ENCODE measurements around the gene DIDO1.
A peak's percentile ranks its signal among the peaks of the same experiment; 100 is the strongest.

Gene DIDO1

DNA sequence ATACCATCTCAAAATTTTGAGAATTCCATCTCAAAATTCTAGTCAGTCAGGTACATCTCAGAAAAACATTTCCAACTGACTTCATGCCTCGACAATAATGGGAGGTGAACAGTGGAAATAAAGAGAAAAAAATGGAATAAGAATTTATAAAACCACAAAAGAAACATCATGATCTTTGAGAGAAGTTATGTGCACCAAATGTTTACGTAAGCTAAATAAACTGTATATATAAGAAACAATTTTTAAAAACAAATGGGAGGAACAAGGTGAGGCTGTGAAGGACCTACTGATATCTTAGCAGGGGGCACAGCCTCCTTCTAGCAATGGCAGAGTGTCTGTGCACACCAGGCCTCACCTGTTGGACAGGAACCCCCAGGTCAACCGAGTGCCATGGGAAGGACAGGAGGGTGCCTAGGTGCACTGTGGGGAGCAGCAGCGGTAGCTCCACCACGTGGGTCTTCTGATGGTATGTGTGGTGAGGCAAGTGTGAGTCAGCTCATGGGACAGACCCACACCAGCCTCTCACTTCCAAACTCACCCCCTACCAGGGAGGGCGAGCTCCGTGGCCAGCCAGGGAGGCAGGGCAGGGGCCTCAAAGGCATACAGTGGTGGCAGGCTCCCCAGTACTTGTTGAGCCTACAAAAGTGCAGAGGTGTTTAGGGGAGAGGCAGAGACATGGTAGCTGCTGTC is 23.2 kb downstream of the DIDO1 start:
- in situ Hi-C loops (cut with MboI; ENCODE audit: low sequenced_read_pairs, unreplicated experiment) = no loop called here
- no peak for DNase-seq (ENCODE audit: low spot score)
- TF ChIP-seq, protein P1, sequence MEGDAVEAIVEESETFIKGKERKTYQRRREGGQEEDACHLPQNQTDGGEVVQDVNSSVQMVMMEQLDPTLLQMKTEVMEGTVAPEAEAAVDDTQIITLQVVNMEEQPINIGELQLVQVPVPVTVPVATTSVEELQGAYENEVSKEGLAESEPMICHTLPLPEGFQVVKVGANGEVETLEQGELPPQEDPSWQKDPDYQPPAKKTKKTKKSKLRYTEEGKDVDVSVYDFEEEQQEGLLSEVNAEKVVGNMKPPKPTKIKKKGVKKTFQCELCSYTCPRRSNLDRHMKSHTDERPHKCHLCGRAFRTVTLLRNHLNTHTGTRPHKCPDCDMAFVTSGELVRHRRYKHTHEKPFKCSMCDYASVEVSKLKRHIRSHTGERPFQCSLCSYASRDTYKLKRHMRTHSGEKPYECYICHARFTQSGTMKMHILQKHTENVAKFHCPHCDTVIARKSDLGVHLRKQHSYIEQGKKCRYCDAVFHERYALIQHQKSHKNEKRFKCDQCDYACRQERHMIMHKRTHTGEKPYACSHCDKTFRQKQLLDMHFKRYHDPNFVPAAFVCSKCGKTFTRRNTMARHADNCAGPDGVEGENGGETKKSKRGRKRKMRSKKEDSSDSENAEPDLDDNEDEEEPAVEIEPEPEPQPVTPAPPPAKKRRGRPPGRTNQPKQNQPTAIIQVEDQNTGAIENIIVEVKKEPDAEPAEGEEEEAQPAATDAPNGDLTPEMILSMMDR (IDR thresholded peaks at IDR 0.05; ENCODE audit: borderline replicate concordance, control extremely low read depth, extremely low read depth, insufficient read depth, missing control alignments) = no peak

DNA sequence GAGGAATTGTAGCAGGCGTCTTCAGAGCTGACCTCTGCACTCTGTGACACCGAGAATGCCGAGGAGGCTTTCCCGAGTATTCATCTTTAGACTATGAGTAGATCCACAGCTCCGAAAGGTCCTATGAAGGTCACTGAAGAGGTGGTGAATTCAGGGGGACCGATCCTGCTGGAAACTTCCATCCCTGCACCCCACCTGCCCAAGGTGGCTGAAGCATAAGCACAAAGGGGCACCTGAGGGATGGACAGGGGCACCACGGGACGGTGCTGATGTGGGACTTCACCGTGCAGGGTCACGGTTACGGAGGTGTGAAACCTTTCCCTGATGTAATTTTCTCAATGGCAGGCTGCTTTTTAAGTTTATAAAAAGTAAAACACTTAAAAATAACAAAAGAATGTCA is 24.4 kb downstream of the DIDO1 start:
- TF ChIP-seq, protein P1 (IDR thresholded peaks at IDR 0.05; ENCODE audit: borderline replicate concordance, control extremely low read depth, extremely low read depth, insufficient read depth, missing control alignments) = no peak
- DNase-seq (ENCODE audit: low spot score) = no peak
- in situ Hi-C loops (cut with MboI; ENCODE audit: low sequenced_read_pairs, unreplicated experiment) = no loop called here

DNA sequence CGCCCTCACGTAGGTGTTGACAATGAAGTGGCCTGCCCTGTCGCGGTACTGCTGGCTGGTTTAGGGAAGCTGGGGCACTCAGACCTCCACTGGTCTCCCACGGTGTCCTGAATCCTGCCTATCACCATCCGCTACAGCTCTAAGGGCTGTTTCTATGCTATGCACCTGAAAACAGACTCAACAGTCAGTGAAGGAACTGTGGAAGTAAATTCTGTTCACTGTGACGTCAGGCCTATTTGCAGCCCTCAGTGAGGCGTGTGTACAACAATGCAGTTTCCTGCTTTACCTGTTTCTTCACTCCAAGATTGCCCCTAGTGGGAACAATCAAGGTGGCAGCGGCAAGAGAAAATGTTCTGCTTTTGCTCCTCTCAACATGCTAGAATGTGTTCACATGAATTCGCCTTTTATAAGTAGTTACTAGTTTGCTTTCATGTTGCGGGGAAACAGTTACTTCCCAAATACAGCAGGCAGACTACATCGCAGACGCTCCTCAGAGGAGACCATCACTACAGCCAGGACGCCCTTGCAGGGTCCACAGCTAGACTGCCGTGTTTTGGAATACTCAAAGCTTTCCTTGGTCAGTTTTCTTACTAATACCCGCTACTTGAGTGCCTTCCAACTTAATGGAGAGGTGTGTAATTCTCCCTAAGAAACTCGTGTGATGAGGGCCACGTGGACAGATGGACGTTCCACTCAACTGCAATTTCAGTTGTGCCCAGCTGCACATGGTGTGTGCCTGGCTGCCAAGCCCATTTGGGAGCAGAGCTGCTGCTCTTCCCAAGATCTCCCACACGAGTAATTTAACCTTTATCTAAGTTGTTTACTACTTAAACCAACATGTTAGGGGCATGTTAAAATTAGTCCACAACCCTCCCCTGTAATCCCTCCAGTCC is 25.4 kb downstream of the DIDO1 start:
- no peak for DNase-seq (ENCODE audit: low spot score)
- in situ Hi-C loops (cut with MboI; ENCODE audit: low sequenced_read_pairs, unreplicated experiment) = no loop called here
- TF ChIP-seq, protein P1 (IDR thresholded peaks at IDR 0.05; ENCODE audit: borderline replicate concordance, control extremely low read depth, extremely low read depth, insufficient read depth, missing control alignments) = no peak

DNA sequence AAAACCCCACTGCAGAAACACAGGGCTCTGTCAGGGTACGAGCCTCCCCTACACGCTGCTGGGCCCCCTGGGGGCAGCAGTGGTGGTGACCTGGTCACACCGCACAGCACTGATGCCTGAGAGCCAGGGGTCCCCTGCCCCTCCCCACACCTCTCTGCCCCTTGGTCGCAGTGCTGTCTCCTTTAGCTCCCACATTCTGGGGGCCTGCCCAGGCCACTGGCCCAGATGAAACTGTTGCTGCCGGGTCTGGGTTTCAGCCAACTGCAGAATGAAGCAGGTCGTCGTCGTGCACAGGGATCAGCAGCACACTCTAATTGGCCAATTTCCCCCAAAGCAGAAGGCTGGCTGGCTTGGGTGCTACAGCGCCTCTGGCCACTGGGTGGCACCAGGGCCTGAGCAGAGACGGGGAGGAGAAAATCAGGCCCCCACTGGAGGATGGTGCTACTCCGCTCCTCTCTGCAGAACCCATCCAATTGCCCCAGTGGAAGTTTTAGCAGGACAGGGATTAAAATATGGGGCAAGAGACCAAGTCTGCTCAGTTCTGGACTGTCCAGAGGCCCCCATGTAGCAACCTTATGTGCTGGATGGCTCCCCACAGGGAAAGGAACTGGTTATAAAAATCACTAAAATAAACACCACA is 26.1 kb downstream of the DIDO1 start:
- TF ChIP-seq, protein P1 (IDR thresholded peaks at IDR 0.05; ENCODE audit: borderline replicate concordance, control extremely low read depth, extremely low read depth, insufficient read depth, missing control alignments) = peak; percentile 95

DNA sequence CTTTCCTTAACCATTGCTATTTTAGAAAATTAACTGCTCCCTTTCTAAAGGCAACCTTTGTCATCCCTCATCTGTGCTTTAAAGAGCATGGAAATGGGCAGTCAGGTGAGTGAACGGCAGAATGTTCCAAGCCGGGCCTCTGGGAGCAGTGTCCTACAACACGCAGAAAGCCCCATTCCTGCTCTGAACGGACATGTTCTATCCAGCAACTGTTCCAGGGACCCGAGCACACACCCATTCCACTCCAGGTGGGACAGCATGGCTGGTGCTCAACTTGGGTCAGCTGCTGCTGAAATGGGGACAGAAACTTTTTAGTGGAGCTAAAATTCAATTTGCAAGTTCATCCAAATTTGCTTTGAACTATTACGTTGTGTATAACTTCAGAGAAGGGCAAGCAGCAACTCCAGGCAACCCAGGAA is 26.7 kb downstream of the DIDO1 start:
- in situ Hi-C loops (cut with MboI; ENCODE audit: low sequenced_read_pairs, unreplicated experiment) = no loop called here
- TF ChIP-seq, protein P1 (IDR thresholded peaks at IDR 0.05; ENCODE audit: borderline replicate concordance, control extremely low read depth, extremely low read depth, insufficient read depth, missing control alignments) = no peak
- DNase-seq (ENCODE audit: low spot score) = no peak

More for the DNA sequence above, 26.1 kb downstream of the DIDO1 start:
- in situ Hi-C loops (cut with MboI; ENCODE audit: low sequenced_read_pairs, unreplicated experiment) = no loop called here
- DNase-seq (ENCODE audit: low spot score) = peak; percentile 92

DNA sequence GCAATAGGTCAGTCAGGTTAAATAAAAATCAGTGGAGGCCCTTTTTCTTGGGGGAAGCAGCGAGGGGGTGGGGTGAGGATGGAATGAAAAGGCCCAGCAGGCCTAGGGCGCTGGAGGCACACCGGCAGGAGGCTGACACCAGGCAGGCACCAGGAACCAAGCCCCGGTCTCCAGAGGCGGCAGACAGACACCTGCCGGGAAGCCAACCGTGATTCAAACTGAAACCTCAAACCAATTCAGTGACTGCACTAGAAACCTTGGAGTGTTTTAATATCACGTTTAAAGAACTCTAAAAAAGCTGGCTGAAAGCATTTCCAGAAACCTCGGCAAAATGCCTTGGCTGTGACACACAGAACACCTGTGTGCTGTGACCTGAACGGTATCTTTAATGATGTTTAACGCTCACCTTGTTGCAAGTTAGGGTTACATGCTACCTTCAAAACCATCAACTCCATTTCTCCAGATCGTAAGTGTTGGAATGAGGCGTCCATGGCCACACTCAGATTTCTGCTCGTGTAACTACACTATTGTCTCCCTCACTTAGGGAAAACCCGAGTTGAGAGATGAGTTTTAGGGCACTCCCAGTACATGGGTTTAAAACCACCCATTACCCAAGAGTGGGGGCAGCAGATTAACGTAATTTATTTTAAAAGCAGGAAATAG is 27.2 kb downstream of the DIDO1 start:
- TF ChIP-seq, protein P1 (IDR thresholded peaks at IDR 0.05; ENCODE audit: borderline replicate concordance, control extremely low read depth, extremely low read depth, insufficient read depth, missing control alignments) = no peak
- peak; percentile 79 for DNase-seq (ENCODE audit: low spot score)
- in situ Hi-C loops (cut with MboI; ENCODE audit: low sequenced_read_pairs, unreplicated experiment) = no loop called here

Measured in GM13976 (cell line).